DOHH2 (cell line): ENCODE results near the gene XK.

Source experiments
- H3F3A ChIP-seq: fragments of 200-600 bp; sonication (generic), shearing (Covaris generic); 2 replicates; pipeline ENCODE4 v1.6.0; 2016; ENCODE audit warnings: antibody characterized with exemption, mild to moderate bottlenecking; ENCODE audit not compliant: control insufficient read depth, insufficient read depth
- H3K27ac ChIP-seq: fragments of 200-600 bp; sonication (generic); 2 replicates; pipeline ENCODE4 v1.5.1; 2014; ENCODE audit warnings: low read depth, mild to moderate bottlenecking, low read length, moderate library complexity
- H3K27me3 ChIP-seq: fragments of 200-600 bp; sonication (generic); 2 replicates; pipeline ENCODE4 v1.6.1; 2014; ENCODE audit warnings: mild to moderate bottlenecking, low read length, mixed read lengths; ENCODE audit not compliant: control insufficient read depth
- H3K36me3 ChIP-seq: fragments of 200-600 bp; sonication (generic); 2 replicates; pipeline ENCODE4 v1.6.1; 2014; ENCODE audit warnings: mild to moderate bottlenecking, low read length, moderate library complexity, mixed read lengths; ENCODE audit not compliant: control insufficient read depth
- H3K4me1 ChIP-seq: fragments of 200-600 bp; sonication (generic); 2 replicates; pipeline ENCODE4 v1.6.1; 2014; ENCODE audit warnings: mild to moderate bottlenecking, low read length, mixed read lengths; ENCODE audit not compliant: control insufficient read depth
- H3K4me2 ChIP-seq: fragments of 200-600 bp; sonication (generic); 2 replicates; pipeline ENCODE4 v1.6.0; 2014; ENCODE audit warnings: mild to moderate bottlenecking, low read length, moderate library complexity
- H3K4me3 ChIP-seq: fragments of 200-600 bp; sonication (generic); 2 replicates; pipeline ENCODE4 v1.5.1; 2014; ENCODE audit warnings: mild to moderate bottlenecking, low read length, mixed read lengths
- H3K79me2 ChIP-seq: fragments of 200-600 bp; sonication (generic); 2 replicates; pipeline ENCODE4 v1.6.1; 2014; ENCODE audit warnings: mild to moderate bottlenecking, low read length, mixed read lengths; ENCODE audit not compliant: control insufficient read depth
- H3K9me2 ChIP-seq: fragments of 200-600 bp; sonication (generic); replicated peaks from 2 replicates; pipeline ENCODE4 v1.6.1; 2014; ENCODE audit warnings: mild to moderate bottlenecking, low read length, mixed read lengths; ENCODE audit not compliant: control insufficient read depth
- H3K9me3 ChIP-seq: fragments of 200-600 bp; sonication (generic); 2 replicates; pipeline ENCODE4 v1.6.1; 2014; ENCODE audit warnings: antibody characterized with exemption, low read length, mixed read lengths; ENCODE audit not compliant: control insufficient read depth, insufficient read depth
- H4K20me1 ChIP-seq: fragments of 200-600 bp; sonication (generic); 2 replicates; pipeline ENCODE4 v1.6.0; 2014; ENCODE audit warnings: low read depth, mild to moderate bottlenecking, antibody characterized with exemption, low read length, moderate library complexity; ENCODE audit not compliant: control insufficient read depth, insufficient read depth
- EZH2phosphoT487 ChIP-seq: fragments of 200-600 bp; sonication (generic); IDR thresholded peaks from 2 replicates; pipeline ENCODE4 v1.6.1; 2017; ENCODE audit warnings: borderline replicate concordance, mild to moderate bottlenecking, antibody characterized with exemption, low read length, moderate library complexity, mixed read lengths
- TF ChIP-seq, protein P1 (sequence below): fragments of 200-600 bp; sonication (generic); IDR thresholded peaks from one replicate; pipeline ENCODE4 v1.5.1; 2014; ENCODE audit warnings: antibody characterized with exemption, mild to moderate bottlenecking, low read depth, low read length; ENCODE audit not compliant: poor library complexity, severe bottlenecking

The XK gene

DNA sequence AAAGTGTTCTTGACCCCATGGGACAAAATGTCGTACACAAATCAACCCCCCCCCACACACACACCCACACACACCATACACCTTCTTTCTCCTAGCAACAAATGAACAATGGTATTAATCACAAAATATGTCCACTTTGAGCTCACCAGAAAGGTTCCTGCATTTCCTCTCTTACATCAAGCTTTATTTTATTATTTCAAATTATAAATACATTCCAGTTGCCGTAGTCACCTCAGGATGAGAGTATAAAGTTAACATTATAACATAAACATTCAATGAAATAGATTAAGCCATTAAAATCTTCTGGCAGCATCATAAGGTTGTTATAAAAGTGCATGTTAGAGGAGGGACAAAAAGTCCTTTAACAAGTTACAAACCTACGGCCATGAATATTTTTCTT is 7.3 kb downstream of the XK start:
- no peaks in the 10 kb centered on the region for H3K27me3 ChIP-seq
- H3K9me2 ChIP-seq, result no peaks in the 10 kb centered on the region
- H3K4me1 ChIP-seq, result no peaks in the 10 kb centered on the region
- H3K4me2 ChIP-seq, result no peak overlapping the region
- no peaks in the 10 kb centered on the region for H4K20me1 ChIP-seq
- H3K9me3 ChIP-seq, result no peaks in the 10 kb centered on the region
- no peaks in the 10 kb centered on the region for H3K79me2 ChIP-seq
- no peaks in the 10 kb centered on the region for H3K36me3 ChIP-seq
- H3K27ac ChIP-seq, result no peak overlapping the region
- H3K4me3 ChIP-seq, result no peak overlapping the region
- no peaks in the 10 kb centered on the region for H3F3A ChIP-seq
- TF ChIP-seq, protein P1, sequence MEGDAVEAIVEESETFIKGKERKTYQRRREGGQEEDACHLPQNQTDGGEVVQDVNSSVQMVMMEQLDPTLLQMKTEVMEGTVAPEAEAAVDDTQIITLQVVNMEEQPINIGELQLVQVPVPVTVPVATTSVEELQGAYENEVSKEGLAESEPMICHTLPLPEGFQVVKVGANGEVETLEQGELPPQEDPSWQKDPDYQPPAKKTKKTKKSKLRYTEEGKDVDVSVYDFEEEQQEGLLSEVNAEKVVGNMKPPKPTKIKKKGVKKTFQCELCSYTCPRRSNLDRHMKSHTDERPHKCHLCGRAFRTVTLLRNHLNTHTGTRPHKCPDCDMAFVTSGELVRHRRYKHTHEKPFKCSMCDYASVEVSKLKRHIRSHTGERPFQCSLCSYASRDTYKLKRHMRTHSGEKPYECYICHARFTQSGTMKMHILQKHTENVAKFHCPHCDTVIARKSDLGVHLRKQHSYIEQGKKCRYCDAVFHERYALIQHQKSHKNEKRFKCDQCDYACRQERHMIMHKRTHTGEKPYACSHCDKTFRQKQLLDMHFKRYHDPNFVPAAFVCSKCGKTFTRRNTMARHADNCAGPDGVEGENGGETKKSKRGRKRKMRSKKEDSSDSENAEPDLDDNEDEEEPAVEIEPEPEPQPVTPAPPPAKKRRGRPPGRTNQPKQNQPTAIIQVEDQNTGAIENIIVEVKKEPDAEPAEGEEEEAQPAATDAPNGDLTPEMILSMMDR, result no peak
- TF ChIP-seq EZH2phosphoT487, result no peak

DNA sequence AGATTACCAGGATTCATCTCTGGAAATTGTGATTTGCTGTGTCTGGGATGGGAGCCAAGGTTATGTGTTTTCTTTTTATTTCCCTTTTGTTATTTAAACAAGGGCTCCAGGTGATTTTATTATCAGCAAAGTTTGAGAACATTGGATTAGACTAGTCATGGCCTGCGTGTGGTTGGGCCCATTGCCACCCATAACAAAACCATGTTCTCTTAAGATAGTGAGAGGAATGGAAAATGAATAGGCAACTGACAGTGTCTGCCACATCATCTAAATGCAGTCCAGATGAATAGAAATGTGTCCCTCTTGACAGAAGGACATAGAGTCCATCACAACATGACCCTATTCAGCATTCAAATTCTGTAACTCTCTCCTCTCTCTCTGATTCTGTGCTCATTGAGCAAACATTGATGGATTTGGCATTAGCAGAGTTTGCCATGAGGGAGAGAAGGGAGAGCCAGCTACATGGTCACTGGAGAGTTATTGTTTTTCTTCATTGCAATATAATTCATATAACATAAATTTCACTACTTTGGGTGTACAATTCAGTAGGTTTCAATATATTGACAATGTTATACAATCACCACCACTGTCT is 11.7 kb downstream of the XK start:
- no peaks in the 10 kb centered on the region for H3K9me2 ChIP-seq
- H3K27me3 ChIP-seq, result no peaks in the 10 kb centered on the region
- TF ChIP-seq, protein P1, result no peak
- TF ChIP-seq EZH2phosphoT487, result no peak
- no peak overlapping the region for H3K27ac ChIP-seq
- H3K4me1 ChIP-seq, result no peaks in the 10 kb centered on the region
- H3F3A ChIP-seq, result no peaks in the 10 kb centered on the region
- no peaks in the 10 kb centered on the region for H3K79me2 ChIP-seq
- H3K4me2 ChIP-seq, result no peak overlapping the region
- H4K20me1 ChIP-seq, result no peaks in the 10 kb centered on the region
- H3K36me3 ChIP-seq, result no peaks in the 10 kb centered on the region
- H3K4me3 ChIP-seq, result no peak overlapping the region
- no peaks in the 10 kb centered on the region for H3K9me3 ChIP-seq

DNA sequence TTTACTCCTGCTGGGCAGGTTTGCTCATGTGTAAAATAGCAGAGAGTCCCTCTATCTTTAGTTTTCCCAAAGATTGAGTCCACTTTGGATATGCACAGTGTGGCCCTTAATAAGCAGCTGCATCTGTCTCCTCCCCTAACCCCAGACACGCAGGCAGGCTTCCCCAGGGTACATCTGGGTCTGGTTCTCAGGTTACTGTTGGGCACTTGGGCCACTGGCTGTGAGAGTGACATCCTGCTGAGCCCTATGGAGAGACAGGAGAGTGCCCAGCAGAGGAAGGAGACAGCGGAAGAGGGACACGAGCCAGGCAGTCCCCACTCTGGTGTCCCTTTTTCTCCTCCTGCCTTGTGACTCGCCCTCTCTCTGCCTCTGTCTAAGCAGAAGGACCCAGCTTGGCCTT is 16.0 kb downstream of the XK start:
- Histone ChIP-seq H3K4me3 (no peak overlapping the region), H3K79me2 (no peaks in the 10 kb centered on the region), H3F3A (no peaks in the 10 kb centered on the region), H3K4me1 (no peaks in the 10 kb centered on the region), H3K4me2 (no peak overlapping the region), H3K27me3 (no peaks in the 10 kb centered on the region), H4K20me1 (no peaks in the 10 kb centered on the region), H3K27ac (no peak overlapping the region), H3K36me3 (no peaks in the 10 kb centered on the region), H3K9me2 (no peaks in the 10 kb centered on the region), H3K9me3 (no peaks in the 10 kb centered on the region)
- TF ChIP-seq, protein P1, result no peak
- no peak for TF ChIP-seq EZH2phosphoT487

DNA sequence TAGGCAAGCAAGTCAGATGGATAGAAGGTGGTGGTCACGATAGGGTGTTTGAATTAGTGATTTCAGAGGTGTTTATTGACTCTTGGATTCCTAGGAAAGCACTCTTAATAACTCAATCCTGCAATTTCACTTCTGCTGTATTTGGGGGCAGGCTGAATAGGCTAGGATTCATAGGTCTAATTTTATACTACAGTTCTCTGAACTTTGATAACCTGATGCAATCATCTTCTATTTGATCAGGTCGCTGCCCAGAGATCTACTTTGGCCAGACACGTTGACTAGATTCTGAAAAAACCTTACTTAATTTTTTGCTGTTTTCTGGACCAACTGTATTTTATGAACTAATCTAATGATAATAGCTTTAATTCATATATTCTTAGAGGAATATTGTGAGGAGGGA is 26.4 kb downstream of the XK start:
- TF ChIP-seq, protein P1, result no peak
- no peak for TF ChIP-seq EZH2phosphoT487
- H3K27me3 ChIP-seq, result no peaks in the 10 kb centered on the region
- no peaks in the 10 kb centered on the region for H3K79me2 ChIP-seq
- H3K4me1 ChIP-seq, result no peaks in the 10 kb centered on the region
- H3K27ac ChIP-seq, result no peak overlapping the region
- H3K4me2 ChIP-seq, result no peak overlapping the region
- H3K4me3 ChIP-seq, result no peak overlapping the region
- H3K36me3 ChIP-seq, result no peaks in the 10 kb centered on the region
- H4K20me1 ChIP-seq, result no peaks in the 10 kb centered on the region
- H3K9me3 ChIP-seq, result no peaks in the 10 kb centered on the region
- H3F3A ChIP-seq, result no peaks in the 10 kb centered on the region
- no peaks in the 10 kb centered on the region for H3K9me2 ChIP-seq
